HCT116 (cell line): ENCODE results near the gene ADD3. TPM values are rescaled to one million over a fixed set of nuclear protein-coding genes. Genes with fewer than 3 reads are reported as not detected.
"Not testable (repeated sequence)": the region's sequence is repeated elsewhere in the genome, so short reads cannot be mapped to it uniquely, and the experiment has no call there.

Experiments
- ATAC-seq: fragments of 200-7000 bp; cut with Tn5 transposase; 2 replicates; pipeline ENCODE4 v1.9.1; 2020; ENCODE audit warnings: mild to moderate bottlenecking, moderate library complexity
- BruUV-seq: library from RNA; stranded (reverse); fragments of 400-500 nt; replicated peaks from 2 replicates; lab custom pipeline; 2021; lab: Mats Ljungman, UMichigan
- CTCF ChIA-PET: fragments of 300-600 bp; sonication (Branson Sonifier 250); formaldehyde crosslinking; loops from one replicate; lab custom pipeline; 2021; ENCODE audit warnings: antibody characterized with exemption; lab: Charles Lee
- POLR2A ChIA-PET: fragments of 300-600, 350-600 bp; sonication (Branson Sonifier 250); formaldehyde crosslinking; loops from one replicate; lab custom pipeline; 2021; ENCODE audit warnings: antibody characterized with exemption; lab: Charles Lee
- RAD21 ChIA-PET, 2 experiments: fragments of 300-600 bp; sonication (Branson Sonifier 250); formaldehyde crosslinking; loops; one replicate each; lab custom pipeline; 2023; ENCODE audit warnings: low total read pairs in 2 of 2; ENCODE audit not compliant: uncharacterized antibody in 2 of 2, unreplicated experiment in 2 of 2, low non-redundant PET in 1 of 2; lab: Charles Lee
- DNase-seq: peaks from one replicate; pipeline ENCODE4 v3.0.0-alpha.2; 2010; ENCODE audit warnings: low read depth, low spot score
- H2AFZ ChIP-seq: fragments of 200-600 bp; shearing (Covaris generic), sonication (generic); 2 replicates; pipeline ENCODE4 v1.6.1; 2017; ENCODE audit warnings: low read depth, mixed run types, mixed read lengths, antibody characterized with exemption, low read length; ENCODE audit not compliant: poor library complexity, severe bottlenecking
- H3K27ac ChIP-seq: 2 replicates; pipeline ENCODE4 v1.5.1; 2012; ENCODE audit warnings: low read depth, low read length
- H3K27me3 ChIP-seq: fragments of 200-600 bp; sonication (generic); 2 replicates; pipeline ENCODE4 v1.6.1; 2016; ENCODE audit warnings: mixed run types, low read length, mixed read lengths; ENCODE audit not compliant: insufficient read depth
- H3K36me3 ChIP-seq, 2 experiments: fragments of 200-500 bp in 1 of 2; fragments of 200-600 bp in 1 of 2; sonication (Bioruptor generic) in 1 of 2; sonication (generic) in 1 of 2; 2 replicates each; pipeline versions ENCODE4 v1.5.1 to v1.6.1; 2014 to 2016; ENCODE audit warnings: low read length in 2 of 2, inconsistent platforms in 1 of 2, mixed read lengths in 1 of 2, mixed run types in 1 of 2; ENCODE audit not compliant: insufficient read depth in 2 of 2, control insufficient read depth in 1 of 2
- H3K4me1 ChIP-seq, 2 experiments: fragments of 200-600 bp in 1 of 2; sonication (generic) in 1 of 2; 2 replicates each; pipeline versions ENCODE4 v1.5.1 to v1.6.1; 2012 to 2017; ENCODE audit warnings: low read length in 2 of 2, inconsistent platforms in 1 of 2, mild to moderate bottlenecking in 1 of 2, mixed read lengths in 1 of 2, mixed run types in 1 of 2, moderate library complexity in 1 of 2; ENCODE audit not compliant: insufficient read depth in 2 of 2, control insufficient read depth in 1 of 2
- H3K4me2 ChIP-seq: fragments of 200-600 bp; sonication (generic); 2 replicates; pipeline ENCODE4 v1.6.1; 2017; ENCODE audit warnings: mixed run types, low read length, mixed read lengths
- H3K4me3 ChIP-seq, 2 experiments: fragments of 200-600 bp in 1 of 2; sonication (generic) in 1 of 2; replicated peaks in 1 of 2; 2 replicates each; pipeline ENCODE4 v1.5.1; 2011 to 2016; ENCODE audit warnings: low read length in 2 of 2, control low read depth in 1 of 2, low read depth in 1 of 2, mild to moderate bottlenecking in 1 of 2, mixed read lengths in 1 of 2, mixed run types in 1 of 2
- H3K79me2 ChIP-seq: fragments of 200-600 bp; sonication (generic); 2 replicates; pipeline ENCODE4 v1.6.1; 2017; ENCODE audit warnings: mild to moderate bottlenecking, mixed run types, low read length, moderate library complexity, mixed read lengths; ENCODE audit not compliant: insufficient read depth
- H3K9ac ChIP-seq: fragments of 200-600 bp; sonication (generic); 2 replicates; pipeline ENCODE4 v1.6.1; 2016; ENCODE audit warnings: low read length, mixed read lengths
- H3K9me2 ChIP-seq: fragments of 200-600 bp; sonication (generic), shearing (Covaris generic); 2 replicates; pipeline ENCODE4 v1.6.1; 2017; ENCODE audit warnings: mixed run types, mild to moderate bottlenecking, moderate library complexity; ENCODE audit not compliant: insufficient read depth
- H3K9me3 ChIP-seq, 2 experiments: fragments of 200-500 bp in 1 of 2; fragments of 200-600 bp in 1 of 2; sonication (Bioruptor generic) in 1 of 2; sonication (generic) in 1 of 2; 2 replicates each; pipeline ENCODE4 v1.6.1; 2014 to 2017; ENCODE audit warnings: low read length in 2 of 2, mixed read lengths in 2 of 2, inconsistent platforms in 1 of 2, low read depth in 1 of 2, mild to moderate bottlenecking in 1 of 2, mixed run types in 1 of 2, moderate library complexity in 1 of 2; ENCODE audit not compliant: control insufficient read depth in 1 of 2, insufficient read depth in 1 of 2
- H4K20me1 ChIP-seq: fragments of 200-600 bp; sonication (generic), shearing (Covaris generic); 2 replicates; pipeline ENCODE4 v1.6.1; 2017; ENCODE audit warnings: mixed run types, mild to moderate bottlenecking, moderate library complexity; ENCODE audit not compliant: insufficient read depth
- CBX3 ChIP-seq: IDR thresholded peaks from 2 replicates; pipeline ENCODE4 v1.6.1; 2012; ENCODE audit warnings: low read depth
- ELF1 ChIP-seq: IDR thresholded peaks from 2 replicates; pipeline ENCODE4 v1.6.1; 2012; ENCODE audit warnings: low read depth, borderline replicate concordance
- EZH2 ChIP-seq: fragments of 200-600 bp; sonication (generic); IDR thresholded peaks from 2 replicates; pipeline ENCODE4 v1.6.1; 2017; ENCODE audit warnings: antibody characterized with exemption, mixed run types
- EZH2phosphoT487 ChIP-seq: fragments of 200-600 bp; IDR thresholded peaks from 2 replicates; pipeline ENCODE4 v1.6.1; 2018; ENCODE audit warnings: antibody characterized with exemption, borderline replicate concordance
- JUND ChIP-seq: IDR thresholded peaks from 2 replicates; pipeline ENCODE4 v1.6.1; 2012
- POLR2A ChIP-seq: IDR thresholded peaks from 2 replicates; pipeline ENCODE4 v1.7.0; 2011; ENCODE audit warnings: borderline replicate concordance; ENCODE audit not compliant: insufficient read depth, insufficient read length; ENCODE audit errors: extremely low read depth
- SP1 ChIP-seq: IDR thresholded peaks from 2 replicates; pipeline ENCODE4 v1.6.1; 2012; ENCODE audit warnings: low read depth
- TCF7L2 ChIP-seq: IDR thresholded peaks from 2 replicates; pipeline ENCODE4 v1.7.0; 2011; ENCODE audit warnings: borderline replicate concordance, inconsistent platforms; ENCODE audit not compliant: insufficient read depth, insufficient read length; ENCODE audit errors: extremely low read depth
- ZFX ChIP-seq: fragments of 450-650 bp; IDR thresholded peaks from 2 replicates; pipeline ENCODE4 v1.6.1; 2017
- ZNF274 ChIP-seq: fragments of 200-500 bp; sonication (Bioruptor generic); IDR thresholded peaks from 2 replicates; pipeline ENCODE4 v1.6.1; 2014; ENCODE audit warnings: mild to moderate bottlenecking, low read depth, low read length, inconsistent platforms
- intact Hi-C: fragments of 100-400 bp; cut with micrococcal nuclease; formaldehyde crosslinking; loops from 2 replicates; pipeline ENCODE4 v1.10.0; 2022
- total RNA-seq: library from RNA; stranded (reverse); gene quantifications from one replicate; pipeline ENCODE4 v1.2.1, GENCODE V29; 2021; ENCODE audit not compliant: unreplicated experiment
- TF ChIP-seq, protein P1 (sequence below), 3 experiments: fragments of 200-600 bp in 1 of 3; sonication (generic) in 1 of 3; IDR thresholded peaks in 2 of 3; conservative IDR thresholded peaks in 1 of 3; 2 replicates each; pipeline ENCODE4 v1.5.1; 2012 to 2017; ENCODE audit warnings: low read depth in 2 of 3, low read length in 2 of 3, antibody characterized with exemption in 1 of 3, borderline replicate concordance in 1 of 3, control low read depth in 1 of 3, mild to moderate bottlenecking in 1 of 3, mixed read lengths in 1 of 3, mixed run types in 1 of 3, moderate library complexity in 1 of 3; ENCODE audit not compliant: insufficient read depth in 1 of 3
- TF ChIP-seq, protein P2 (sequence below): IDR thresholded peaks from 2 replicates; pipeline ENCODE4 v1.6.1; 2012
- TF ChIP-seq, protein P3 (sequence below): IDR thresholded peaks from 2 replicates; pipeline ENCODE4 v1.6.1; 2012; ENCODE audit warnings: low read depth

ADD3 gene
- total RNA-seq, 1 experiment from 2014 or later = 41.1 TPM

DNA sequence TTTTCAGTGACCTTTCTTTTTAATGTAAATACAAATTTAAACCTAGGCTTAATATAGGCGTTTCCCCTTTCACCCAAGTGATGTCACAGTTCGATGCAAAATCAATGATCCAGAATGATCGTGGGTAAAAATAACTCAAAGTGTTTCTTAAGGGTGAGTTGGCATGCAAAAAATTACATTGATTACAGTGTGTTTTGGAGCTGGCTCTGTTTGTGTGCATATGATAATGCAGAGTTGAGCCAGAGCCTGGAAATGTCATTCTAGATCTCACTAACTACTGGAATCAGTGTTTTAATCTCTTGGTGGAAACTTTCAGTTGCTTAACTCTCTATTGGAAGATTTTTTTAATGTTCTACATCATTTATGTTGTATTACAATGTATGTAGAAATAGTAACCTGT, 127.1 kb downstream of the ADD3 start:
- intact Hi-C loops = loop anchor here (5.0 to 10.0 kb wide), 2 partner anchors 72 to 550 kb away; partner anchors contain the start of gene MXI1
- H3K79me2 ChIP-seq = no peaks in the 10 kb centered on the region
- no peaks in the 10 kb centered on the region for H3K27me3 ChIP-seq
- H3K36me3 ChIP-seq = peaks cover 0 to 14% of the 10 kb centered on the region in 2 experiments; a peak in 1 of 4 replicates
- ChIA-PET CTCF (interaction anchor here (1.4 kb wide), 1 partner anchor 90 kb away, joined by 3 read pairs; no protein-coding TSS in a partner anchor), POLR2A (no interaction called here), RAD21 (no interaction called here)
- H2AFZ ChIP-seq = no peak overlapping the region
- no peak overlapping the region for H3K27ac ChIP-seq
- TF ChIP-seq EZH2 (no peak), CBX3 (no peak), SP1 (no peak), TCF7L2 (no peak), ZFX (no peak), JUND (no peak), EZH2phosphoT487 (no peak), POLR2A (no peak), ELF1 (no peak), ZNF274 (no peak)
- TF ChIP-seq, protein P1, sequence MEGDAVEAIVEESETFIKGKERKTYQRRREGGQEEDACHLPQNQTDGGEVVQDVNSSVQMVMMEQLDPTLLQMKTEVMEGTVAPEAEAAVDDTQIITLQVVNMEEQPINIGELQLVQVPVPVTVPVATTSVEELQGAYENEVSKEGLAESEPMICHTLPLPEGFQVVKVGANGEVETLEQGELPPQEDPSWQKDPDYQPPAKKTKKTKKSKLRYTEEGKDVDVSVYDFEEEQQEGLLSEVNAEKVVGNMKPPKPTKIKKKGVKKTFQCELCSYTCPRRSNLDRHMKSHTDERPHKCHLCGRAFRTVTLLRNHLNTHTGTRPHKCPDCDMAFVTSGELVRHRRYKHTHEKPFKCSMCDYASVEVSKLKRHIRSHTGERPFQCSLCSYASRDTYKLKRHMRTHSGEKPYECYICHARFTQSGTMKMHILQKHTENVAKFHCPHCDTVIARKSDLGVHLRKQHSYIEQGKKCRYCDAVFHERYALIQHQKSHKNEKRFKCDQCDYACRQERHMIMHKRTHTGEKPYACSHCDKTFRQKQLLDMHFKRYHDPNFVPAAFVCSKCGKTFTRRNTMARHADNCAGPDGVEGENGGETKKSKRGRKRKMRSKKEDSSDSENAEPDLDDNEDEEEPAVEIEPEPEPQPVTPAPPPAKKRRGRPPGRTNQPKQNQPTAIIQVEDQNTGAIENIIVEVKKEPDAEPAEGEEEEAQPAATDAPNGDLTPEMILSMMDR (IDR thresholded peaks at IDR 0.05 in 2 of 3, conservative IDR thresholded peaks at IDR 0.05 in 1 of 3; ENCODE audit: borderline replicate concordance in 1 of 3, insufficient read depth in 1 of 3, low read depth in 2 of 3, low read length in 2 of 3) = no peak
- TF ChIP-seq, protein P2, sequence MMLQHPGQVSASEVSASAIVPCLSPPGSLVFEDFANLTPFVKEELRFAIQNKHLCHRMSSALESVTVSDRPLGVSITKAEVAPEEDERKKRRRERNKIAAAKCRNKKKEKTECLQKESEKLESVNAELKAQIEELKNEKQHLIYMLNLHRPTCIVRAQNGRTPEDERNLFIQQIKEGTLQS = no peak
- TF ChIP-seq, protein P3, sequence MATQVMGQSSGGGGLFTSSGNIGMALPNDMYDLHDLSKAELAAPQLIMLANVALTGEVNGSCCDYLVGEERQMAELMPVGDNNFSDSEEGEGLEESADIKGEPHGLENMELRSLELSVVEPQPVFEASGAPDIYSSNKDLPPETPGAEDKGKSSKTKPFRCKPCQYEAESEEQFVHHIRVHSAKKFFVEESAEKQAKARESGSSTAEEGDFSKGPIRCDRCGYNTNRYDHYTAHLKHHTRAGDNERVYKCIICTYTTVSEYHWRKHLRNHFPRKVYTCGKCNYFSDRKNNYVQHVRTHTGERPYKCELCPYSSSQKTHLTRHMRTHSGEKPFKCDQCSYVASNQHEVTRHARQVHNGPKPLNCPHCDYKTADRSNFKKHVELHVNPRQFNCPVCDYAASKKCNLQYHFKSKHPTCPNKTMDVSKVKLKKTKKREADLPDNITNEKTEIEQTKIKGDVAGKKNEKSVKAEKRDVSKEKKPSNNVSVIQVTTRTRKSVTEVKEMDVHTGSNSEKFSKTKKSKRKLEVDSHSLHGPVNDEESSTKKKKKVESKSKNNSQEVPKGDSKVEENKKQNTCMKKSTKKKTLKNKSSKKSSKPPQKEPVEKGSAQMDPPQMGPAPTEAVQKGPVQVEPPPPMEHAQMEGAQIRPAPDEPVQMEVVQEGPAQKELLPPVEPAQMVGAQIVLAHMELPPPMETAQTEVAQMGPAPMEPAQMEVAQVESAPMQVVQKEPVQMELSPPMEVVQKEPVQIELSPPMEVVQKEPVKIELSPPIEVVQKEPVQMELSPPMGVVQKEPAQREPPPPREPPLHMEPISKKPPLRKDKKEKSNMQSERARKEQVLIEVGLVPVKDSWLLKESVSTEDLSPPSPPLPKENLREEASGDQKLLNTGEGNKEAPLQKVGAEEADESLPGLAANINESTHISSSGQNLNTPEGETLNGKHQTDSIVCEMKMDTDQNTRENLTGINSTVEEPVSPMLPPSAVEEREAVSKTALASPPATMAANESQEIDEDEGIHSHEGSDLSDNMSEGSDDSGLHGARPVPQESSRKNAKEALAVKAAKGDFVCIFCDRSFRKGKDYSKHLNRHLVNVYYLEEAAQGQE = no peak
- H3K4me2 ChIP-seq = no peak overlapping the region
- DNase-seq (no peak), ATAC-seq (no peak)
- no peak overlapping the region for H3K9ac ChIP-seq
- no peaks in the 10 kb centered on the region for H3K9me2 ChIP-seq
- no peaks in the 10 kb centered on the region for H4K20me1 ChIP-seq
- H3K9me3 ChIP-seq = no peaks in the 10 kb centered on the region
- H3K4me1 ChIP-seq = peaks cover 0 to 2% of the 10 kb centered on the region in 2 experiments; a peak in 1 of 4 replicates
- no peak overlapping the region for H3K4me3 ChIP-seq
- no TSS peak for BruUV-seq

DNA sequence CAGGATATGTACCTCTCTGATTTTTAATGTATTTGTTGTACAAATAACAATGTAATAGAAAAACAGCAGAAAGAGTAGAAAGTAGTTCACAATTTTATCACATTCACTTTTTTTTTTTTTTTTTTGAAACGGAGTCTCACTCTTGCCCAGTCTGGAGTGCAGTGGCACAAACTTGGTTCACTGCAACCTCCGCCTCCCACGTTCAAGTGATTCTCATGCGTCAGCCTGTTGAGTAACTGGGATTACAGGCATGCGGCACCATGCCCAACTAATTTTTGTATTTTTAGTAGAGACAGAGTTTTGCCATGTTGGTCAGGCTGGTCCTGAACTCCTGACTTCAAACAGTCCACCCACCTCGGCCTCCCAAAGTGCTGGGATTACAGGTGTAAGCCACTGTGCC, 128.1 kb downstream of the ADD3 start:
- H2AFZ ChIP-seq, ATAC-seq, H3K27ac ChIP-seq, BruUV-seq, H3K9me2 ChIP-seq, H3K4me3 ChIP-seq, H3K27me3 ChIP-seq, H4K20me1 ChIP-seq, H3K9ac ChIP-seq, POLR2A ChIA-PET, H3K79me2 ChIP-seq, H3K4me1 ChIP-seq, RAD21 ChIA-PET, H3K4me2 ChIP-seq, H3K9me3 ChIP-seq, DNase-seq: not testable (repeated sequence)
- H3K36me3 ChIP-seq = peaks cover 0 to 14% of the 10 kb centered on the region in 2 experiments; a peak in 1 of 4 replicates
- intact Hi-C loops = loop anchor here (5.0 to 10.0 kb wide), 2 partner anchors 71 to 549 kb away; partner anchors contain the start of gene MXI1
- CTCF ChIA-PET = interaction anchor here (0.6 to 1.4 kb wide), 7 partner anchors 89 to 783 kb away, joined by 3 to 5 read pairs (median 3); partner anchors contain the start of genes BBIP1 and SHOC2
